ACC112 (cell line): ENCODE results near the gene BMP6.

Source experiments
- H2AFZ ChIP-seq: fragments of 200-600 bp; sonication (generic); one replicate; pipeline ENCODE4 v1.6.0; 2017; ENCODE audit warnings: antibody characterized with exemption, low read length; ENCODE audit not compliant: unreplicated experiment
- H3K27ac ChIP-seq: fragments of 200-600 bp; sonication (generic); 2 replicates; pipeline ENCODE4 v1.5.1; 2014; ENCODE audit warnings: low read depth, mild to moderate bottlenecking, antibody characterized with exemption, low read length, moderate library complexity
- H3K27me3 ChIP-seq: fragments of 200-600 bp; sonication (generic); 2 replicates; pipeline ENCODE4 v1.6.1; 2014; ENCODE audit warnings: mild to moderate bottlenecking, antibody characterized with exemption, low read length, moderate library complexity, mixed read lengths; ENCODE audit not compliant: insufficient read depth
- H3K36me3 ChIP-seq: fragments of 200-600 bp; sonication (generic); 2 replicates; pipeline ENCODE4 v1.6.1; 2016; ENCODE audit warnings: mild to moderate bottlenecking, antibody characterized with exemption, low read length, moderate library complexity, mixed read lengths; ENCODE audit not compliant: insufficient read depth
- H3K4me1 ChIP-seq: fragments of 200-600 bp; sonication (generic); one replicate; pipeline ENCODE4 v1.6.1; 2016; ENCODE audit warnings: low read length, mixed read lengths; ENCODE audit not compliant: insufficient read depth, unreplicated experiment, control insufficient read depth
- H3K4me3 ChIP-seq: fragments of 200-600 bp; sonication (generic); 2 replicates; pipeline ENCODE4 v1.5.1; 2014; ENCODE audit warnings: mild to moderate bottlenecking, low read depth, low read length
- H3K79me2 ChIP-seq: fragments of 200-600 bp; sonication (generic); one replicate; pipeline ENCODE4 v1.6.0; 2016; ENCODE audit warnings: low read length; ENCODE audit not compliant: control insufficient read depth, unreplicated experiment, insufficient read depth

Gene BMP6

DNA sequence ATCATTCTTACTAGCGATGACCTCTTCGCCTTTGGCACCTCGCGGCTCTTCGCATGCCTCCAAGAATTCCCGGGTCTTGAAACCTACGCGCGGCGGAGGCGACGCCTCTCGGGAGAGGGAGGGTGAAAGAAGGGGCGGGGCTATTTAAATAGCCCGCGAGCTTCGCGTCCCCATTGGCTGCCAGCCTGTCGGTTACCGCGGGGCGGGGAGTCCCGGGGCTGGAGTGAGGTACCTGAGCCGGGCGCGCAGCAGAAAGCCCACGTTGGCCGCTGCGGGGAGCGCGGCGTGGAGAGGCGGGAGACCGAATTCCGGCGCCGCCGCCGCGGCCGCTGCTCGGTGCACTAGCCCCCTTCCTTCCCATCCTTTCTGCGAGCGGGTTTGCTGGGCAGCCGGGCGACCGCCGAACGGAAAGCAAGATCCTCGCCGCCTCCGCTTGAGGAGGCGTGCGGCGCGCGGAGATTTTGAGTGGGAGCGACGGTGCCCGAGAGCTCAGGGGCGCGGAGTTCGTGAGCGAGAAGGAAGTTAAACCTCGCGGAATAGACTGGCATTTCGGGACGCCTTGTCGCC is at the start of gene BMP6:
Gene BMP6 (plus strand): TSS at position 251 of the 567 bp plus-strand sequence. CDS start 857 bp downstream, outside the sequence.
- peak within 1 kb of the TSS; percentile 79 for H3K4me3 ChIP-seq
- peak within 1 kb of the TSS; percentile 83 for H2AFZ ChIP-seq
- no peaks in the 10 kb centered on the region for H3K79me2 ChIP-seq
- H3K4me1 ChIP-seq, result peaks cover 19% of the 10 kb centered on the region
- H3K36me3 ChIP-seq, result no peaks in the 10 kb centered on the region
- peaks cover 23% of the 10 kb centered on the region for H3K27me3 ChIP-seq
- no peak within 1 kb of the TSS for H3K27ac ChIP-seq

DNA sequence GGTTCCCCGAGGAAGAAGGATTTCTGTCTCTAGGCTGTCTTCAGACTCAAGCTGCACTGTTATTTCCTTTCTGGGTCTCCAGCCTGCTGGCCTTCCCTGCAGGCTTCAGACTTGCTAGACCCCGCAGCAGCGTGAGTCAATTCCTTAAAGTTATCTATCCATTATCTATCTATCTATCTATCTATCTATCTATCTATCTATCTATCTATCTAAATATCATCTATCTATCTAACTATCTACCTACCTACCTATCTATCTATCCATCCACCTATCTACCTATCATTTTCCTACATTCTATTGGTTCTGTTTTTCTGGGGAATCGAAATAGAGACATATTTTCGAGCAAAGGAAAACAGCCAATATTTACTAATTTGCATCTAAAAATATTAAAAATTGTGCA is 48.7 kb upstream of the BMP6 start:
- Histone ChIP-seq H3K27me3 (no peaks in the 10 kb centered on the region), H3K27ac (no peak overlapping the region), H2AFZ (no peak overlapping the region), H3K36me3 (no peaks in the 10 kb centered on the region), H3K4me3 (no peak overlapping the region), H3K4me1 (peaks cover 15% of the 10 kb centered on the region), H3K79me2 (no peaks in the 10 kb centered on the region)

DNA sequence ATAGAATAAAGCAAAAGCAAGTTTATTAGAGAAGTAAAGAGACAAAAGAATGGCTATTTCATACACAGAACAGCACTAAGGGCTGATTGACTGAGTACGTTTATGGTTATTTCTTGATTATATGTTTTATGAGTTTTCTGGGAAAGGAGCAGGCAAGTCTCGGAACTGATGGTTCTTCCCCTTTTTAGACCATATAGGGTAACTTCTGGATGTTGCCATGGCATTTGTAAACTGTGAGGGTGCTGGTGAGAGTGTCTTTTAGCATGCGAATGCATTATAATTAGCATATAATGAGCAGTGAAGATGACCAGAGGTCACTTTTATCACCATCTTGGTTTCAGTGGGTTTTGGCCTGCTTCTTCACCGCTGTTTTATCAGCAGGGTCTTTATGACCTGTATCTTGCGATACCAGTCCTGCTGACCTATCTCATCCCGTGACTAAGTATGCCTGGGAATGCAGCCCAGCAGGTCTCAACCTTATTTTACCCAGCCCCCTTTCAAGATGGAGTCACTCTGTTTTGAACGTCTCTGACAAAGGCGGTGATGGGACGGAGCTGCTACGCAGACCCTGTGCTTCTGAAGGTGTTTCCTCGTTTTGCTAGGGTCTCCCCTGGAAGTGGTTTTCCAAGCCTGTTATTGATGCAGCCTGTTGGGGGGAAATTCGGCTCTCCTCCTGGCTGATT is 45.4 kb upstream of the BMP6 start:
- no peak overlapping the region for H2AFZ ChIP-seq
- H3K27ac ChIP-seq, result no peak overlapping the region
- H3K4me3 ChIP-seq, result no peak overlapping the region
- no peaks in the 10 kb centered on the region for H3K36me3 ChIP-seq
- no peaks in the 10 kb centered on the region for H3K27me3 ChIP-seq
- no peaks in the 10 kb centered on the region for H3K79me2 ChIP-seq
- no peaks in the 10 kb centered on the region for H3K4me1 ChIP-seq

DNA sequence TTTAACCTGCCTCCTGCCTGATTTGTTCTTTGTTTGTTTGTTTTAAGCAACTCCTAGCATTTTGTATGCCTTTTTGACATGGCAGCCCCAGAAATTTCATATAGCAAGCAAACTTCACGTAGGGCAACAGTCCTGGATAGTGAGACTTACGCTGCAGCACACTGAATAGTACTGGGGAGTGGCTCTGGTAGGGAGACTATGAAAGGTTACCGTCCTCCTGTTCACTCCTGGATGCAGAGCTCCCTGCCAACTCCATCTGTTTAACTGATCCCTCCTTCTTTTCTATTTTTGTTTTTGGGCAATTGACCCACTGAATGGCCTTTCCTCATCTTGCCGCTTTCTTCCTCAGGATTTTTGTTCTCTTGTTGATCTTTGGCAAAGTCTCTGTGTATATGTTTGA is 44.5 kb upstream of the BMP6 start:
- H2AFZ ChIP-seq, result no peak overlapping the region
- H3K36me3 ChIP-seq, result no peaks in the 10 kb centered on the region
- H3K27me3 ChIP-seq, result no peaks in the 10 kb centered on the region
- no peaks in the 10 kb centered on the region for H3K79me2 ChIP-seq
- no peak overlapping the region for H3K27ac ChIP-seq
- H3K4me1 ChIP-seq, result no peaks in the 10 kb centered on the region
- H3K4me3 ChIP-seq, result no peak overlapping the region

DNA sequence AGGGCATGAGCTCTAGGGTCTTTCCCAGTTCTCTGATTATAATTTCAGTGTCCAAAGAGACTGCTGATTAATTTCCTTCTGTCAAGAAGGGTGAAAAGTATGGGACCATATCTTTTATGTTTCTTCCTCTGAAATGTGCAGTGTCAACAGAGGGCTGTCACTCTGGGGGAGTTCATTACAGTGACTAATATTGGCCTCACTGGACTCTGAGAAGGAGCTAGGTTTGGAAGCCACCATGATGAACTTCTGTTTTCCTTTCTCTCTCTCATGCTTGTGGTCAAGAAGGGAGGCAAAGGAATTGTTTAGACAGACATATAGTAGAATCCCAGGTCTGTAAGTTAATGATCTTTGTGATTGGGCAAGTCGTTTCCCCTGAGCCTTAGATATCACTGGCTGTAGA is 41.8 kb upstream of the BMP6 start:
- Histone ChIP-seq H3K36me3 (no peaks in the 10 kb centered on the region), H3K79me2 (no peaks in the 10 kb centered on the region), H2AFZ (no peak overlapping the region), H3K27ac (no peak overlapping the region), H3K27me3 (no peaks in the 10 kb centered on the region), H3K4me3 (no peak overlapping the region), H3K4me1 (no peaks in the 10 kb centered on the region)

DNA sequence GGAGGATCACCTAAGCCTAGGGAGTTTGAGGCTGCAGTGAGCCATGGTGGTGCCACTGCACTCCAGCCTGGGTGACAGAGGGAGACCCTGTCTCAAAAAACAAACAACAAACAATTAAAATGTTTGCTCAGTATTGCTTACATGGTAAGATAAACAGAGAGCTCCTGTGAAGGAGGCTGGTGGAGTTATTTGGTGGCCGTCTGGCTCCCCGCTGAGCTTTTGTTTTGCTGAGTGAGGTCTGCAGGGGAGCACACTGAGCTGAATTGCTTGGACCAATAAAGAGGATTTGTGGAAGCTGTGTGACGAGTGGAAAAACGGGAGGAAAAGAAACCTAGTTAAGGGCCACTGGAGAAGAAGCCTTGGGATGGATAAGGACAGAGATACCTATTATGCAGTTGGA is 41.1 kb upstream of the BMP6 start:
- Histone ChIP-seq H2AFZ (no peak overlapping the region), H3K27ac (no peak overlapping the region), H3K4me1 (no peaks in the 10 kb centered on the region), H3K4me3 (no peak overlapping the region), H3K27me3 (no peaks in the 10 kb centered on the region), H3K79me2 (no peaks in the 10 kb centered on the region), H3K36me3 (no peaks in the 10 kb centered on the region)

DNA sequence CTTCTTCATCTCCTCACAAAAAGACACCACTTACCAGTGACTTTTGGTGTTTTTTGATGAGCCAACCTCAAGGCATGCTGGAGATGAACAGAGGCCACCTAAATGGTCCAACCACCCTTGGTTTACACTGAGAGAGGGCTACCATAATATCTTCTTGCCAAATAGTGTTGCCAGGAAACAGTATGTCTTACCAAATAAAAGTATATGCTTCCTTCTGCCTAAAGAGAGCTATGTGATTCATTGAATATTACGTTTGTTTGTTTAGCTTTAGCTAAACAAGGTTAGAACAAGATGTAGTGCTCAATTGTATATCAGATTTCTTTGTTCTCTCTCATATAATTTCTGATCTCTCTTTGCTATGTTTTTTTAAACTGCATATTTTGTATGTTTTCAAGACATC is 40.6 kb upstream of the BMP6 start:
- Histone ChIP-seq H3K27me3 (no peaks in the 10 kb centered on the region), H2AFZ (no peak overlapping the region), H3K36me3 (no peaks in the 10 kb centered on the region), H3K4me3 (no peak overlapping the region), H3K79me2 (no peaks in the 10 kb centered on the region), H3K4me1 (no peaks in the 10 kb centered on the region), H3K27ac (no peak overlapping the region; the same call in 1 of the 2 replicates)

DNA sequence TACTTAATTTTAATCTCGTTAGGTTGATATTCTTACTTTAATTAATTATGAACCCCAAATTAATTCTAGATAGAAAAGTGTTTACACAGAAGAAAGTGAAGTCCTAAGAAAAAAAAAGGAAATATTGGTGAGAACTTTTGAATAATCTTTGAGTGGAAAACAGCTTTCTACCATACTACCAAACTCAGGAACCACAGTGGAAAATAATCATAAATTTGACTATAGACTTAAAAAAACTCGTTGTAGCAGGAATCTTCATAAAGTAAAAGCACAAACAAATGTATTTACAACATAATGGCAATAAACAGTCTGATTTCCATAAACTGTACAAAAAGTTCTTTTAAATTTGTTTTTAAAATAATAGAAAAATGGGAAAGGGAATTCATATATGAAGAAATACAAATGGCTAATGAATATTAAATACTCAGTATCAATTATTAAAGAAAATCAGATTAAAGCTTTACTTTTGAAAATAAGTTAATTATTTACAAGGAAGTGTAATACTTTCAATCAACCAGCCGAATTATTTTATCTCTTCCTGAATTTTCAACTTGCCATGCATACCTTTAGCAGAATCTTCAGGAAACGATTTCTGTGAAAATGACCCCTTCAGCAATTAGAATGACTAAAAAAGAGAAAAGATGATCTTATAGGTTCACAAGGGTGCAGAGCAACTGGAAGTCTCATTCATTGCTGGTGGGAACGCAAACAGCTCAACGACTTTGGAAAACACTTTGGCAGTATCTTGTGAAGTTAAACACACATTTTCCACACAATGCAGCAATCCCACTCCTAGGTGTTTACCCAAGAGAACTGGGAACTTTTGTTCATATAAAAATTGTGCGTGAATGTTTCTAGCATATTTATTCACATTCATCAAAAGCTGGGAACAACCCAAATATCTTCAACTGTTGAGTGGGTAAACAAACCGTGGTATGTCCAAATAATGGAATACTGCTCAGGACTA is 38.5 kb upstream of the BMP6 start:
- Histone ChIP-seq H3K4me1 (peaks cover 9% of the 10 kb centered on the region), H3K27me3 (no peaks in the 10 kb centered on the region), H2AFZ (no peak overlapping the region), H3K79me2 (no peaks in the 10 kb centered on the region), H3K27ac (no peak overlapping the region), H3K4me3 (no peak overlapping the region), H3K36me3 (no peaks in the 10 kb centered on the region)

DNA sequence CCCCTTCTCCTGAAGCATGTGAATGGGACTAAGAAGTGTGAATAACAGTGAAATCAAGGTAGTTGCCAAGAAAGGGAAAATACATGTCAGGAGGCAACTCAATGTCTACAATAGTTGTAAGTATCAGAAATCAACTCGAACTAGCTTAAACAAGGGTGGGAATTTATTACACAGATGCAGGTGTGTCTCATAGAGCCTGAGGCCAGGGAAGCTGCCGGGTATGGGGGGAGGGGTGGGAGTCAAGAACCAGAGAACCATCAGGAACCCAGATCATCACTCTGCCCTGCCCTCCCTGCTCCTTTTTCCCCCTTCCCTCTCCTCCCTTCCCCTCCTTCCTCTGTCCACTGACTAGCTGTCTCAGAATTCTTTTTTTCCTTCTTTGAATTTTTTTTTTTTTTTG is 34.9 kb upstream of the BMP6 start:
- Histone ChIP-seq H3K36me3 (no peaks in the 10 kb centered on the region), H3K27ac (no peak overlapping the region), H3K27me3 (no peaks in the 10 kb centered on the region), H3K4me1 (peaks cover 10% of the 10 kb centered on the region), H2AFZ (no peak overlapping the region), H3K4me3 (no peak overlapping the region), H3K79me2 (no peaks in the 10 kb centered on the region)

DNA sequence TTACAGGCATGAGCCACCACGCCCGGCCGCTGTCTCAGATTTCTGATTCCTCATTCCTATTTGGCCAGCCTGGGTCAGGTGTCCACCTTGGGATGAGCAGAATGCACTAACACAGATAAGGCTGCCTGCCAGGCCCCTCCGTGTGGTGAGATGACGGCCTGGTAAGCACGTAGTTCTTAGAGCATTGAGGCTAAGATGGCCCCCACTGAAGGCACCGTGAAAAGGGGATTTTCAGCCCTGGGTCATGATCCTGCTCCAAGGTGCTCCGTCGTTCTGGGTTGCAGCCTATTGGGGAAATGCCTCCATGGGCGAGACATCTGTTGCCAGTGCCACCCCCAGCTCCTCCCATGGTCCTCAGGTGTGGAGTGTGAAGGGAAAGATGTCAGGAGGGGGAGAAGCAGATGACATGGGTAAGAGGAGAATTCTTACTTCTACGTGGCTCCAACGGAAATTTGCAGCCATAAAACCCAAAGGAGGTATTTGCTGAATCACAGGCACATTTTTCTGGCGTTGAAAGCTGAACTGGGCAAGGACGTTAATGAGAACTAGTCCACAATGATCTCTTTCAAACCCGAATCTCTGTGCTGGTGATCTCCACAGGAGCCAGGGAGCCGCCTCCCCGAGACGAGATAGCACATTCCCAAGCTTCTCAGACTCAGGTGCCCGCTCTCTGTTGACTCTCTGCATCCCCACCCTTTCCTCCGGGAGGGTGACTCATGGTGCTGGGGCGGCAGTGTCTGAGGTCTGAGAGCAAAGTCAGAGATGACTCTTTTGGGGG is 34.0 kb upstream of the BMP6 start:
- no peaks in the 10 kb centered on the region for H3K27me3 ChIP-seq
- no peaks in the 10 kb centered on the region for H3K79me2 ChIP-seq
- H3K4me3 ChIP-seq, result peak overlapping the region; percentile 65
- peak overlapping the region; percentile 83 for H2AFZ ChIP-seq
- H3K27ac ChIP-seq, result peak overlapping the region; percentile 75
- no peaks in the 10 kb centered on the region for H3K36me3 ChIP-seq
- peaks cover 10% of the 10 kb centered on the region for H3K4me1 ChIP-seq
